Inflammatory macrophage (primary cell): Measurements from ENCODE around the gene IFNA13.
"Not testable (repeated sequence)": the region's sequence is repeated elsewhere in the genome, so short reads cannot be mapped to it uniquely, and the experiment has no call there.

Source experiments
- DNase-seq, 2 donors: peaks; one replicate each; pipeline ENCODE4 v3.0.0-alpha.2; 2020 to 2022
- total RNA-seq, 18 experiments: gene quantifications; one replicate each; lab custom pipeline; 2026; ENCODE audit warnings: mixed read lengths in 6 of 18, inconsistent platforms in 2 of 18; lab: John Stamatoyannopoulos, UW

Gene IFNA13
- total RNA-seq, result 0 to 0.03 (median 0) reads per million in 18 experiments

DNA sequence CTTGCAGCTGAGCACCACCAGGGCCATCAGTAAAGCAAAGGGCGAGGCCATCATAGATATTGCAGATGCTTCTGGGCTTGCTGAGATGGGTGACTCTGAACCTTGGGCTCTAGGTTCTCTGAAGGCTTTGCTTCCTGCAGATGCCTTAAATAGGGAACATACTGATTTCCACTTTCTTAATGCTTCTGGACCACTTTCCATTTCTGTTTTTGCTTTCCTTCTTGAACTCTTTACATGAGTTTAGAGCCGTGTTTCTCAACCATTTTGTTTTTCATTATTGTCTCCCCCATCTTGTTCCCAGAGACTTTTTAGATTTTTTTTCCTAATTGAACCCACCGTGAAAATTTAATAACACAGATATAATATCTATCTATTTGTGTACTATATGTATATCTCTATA, at the start of gene IFNA13:
IFNA13 (minus strand) TSS at position 101 of the 400 bp plus-strand sequence; CDS start at position 54, 47 bp downstream.
- DNase-seq, result no peak

DNA sequence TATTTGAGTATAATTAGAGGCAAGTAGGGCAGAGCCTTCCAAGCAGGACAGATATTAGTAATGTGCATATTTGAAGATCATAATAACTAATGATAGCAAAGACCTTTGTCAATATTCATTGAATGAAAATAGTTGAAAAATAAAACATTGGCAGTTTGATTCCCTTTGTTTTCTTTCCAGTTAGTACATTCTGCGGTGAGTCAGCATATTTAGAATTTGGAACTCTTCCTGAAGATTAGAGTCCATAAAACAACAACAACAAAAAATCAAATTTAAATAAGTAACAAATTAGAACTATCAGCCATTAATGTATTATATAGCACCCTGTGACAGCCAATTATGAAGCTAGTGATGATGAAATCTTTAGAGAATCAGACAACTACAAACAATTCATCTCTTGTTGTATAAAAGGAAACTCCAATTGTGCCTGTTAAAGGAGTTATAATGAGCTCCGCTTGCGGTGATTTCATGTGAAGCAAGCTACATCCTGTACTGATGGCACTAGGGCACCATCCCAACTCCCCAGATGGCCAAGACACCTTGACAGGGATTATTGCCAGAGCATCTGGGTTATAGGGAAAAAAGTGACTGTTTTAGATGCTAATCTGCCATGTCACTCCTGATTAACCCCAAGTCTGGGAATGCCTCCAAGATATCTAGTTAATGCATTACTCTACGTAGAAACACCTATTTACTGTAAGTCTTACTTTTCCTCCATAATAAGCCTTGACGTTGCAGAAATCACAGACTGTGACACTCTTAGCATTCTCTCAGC, 47.8 kb upstream of the IFNA13 start:
- no peak for DNase-seq

DNA sequence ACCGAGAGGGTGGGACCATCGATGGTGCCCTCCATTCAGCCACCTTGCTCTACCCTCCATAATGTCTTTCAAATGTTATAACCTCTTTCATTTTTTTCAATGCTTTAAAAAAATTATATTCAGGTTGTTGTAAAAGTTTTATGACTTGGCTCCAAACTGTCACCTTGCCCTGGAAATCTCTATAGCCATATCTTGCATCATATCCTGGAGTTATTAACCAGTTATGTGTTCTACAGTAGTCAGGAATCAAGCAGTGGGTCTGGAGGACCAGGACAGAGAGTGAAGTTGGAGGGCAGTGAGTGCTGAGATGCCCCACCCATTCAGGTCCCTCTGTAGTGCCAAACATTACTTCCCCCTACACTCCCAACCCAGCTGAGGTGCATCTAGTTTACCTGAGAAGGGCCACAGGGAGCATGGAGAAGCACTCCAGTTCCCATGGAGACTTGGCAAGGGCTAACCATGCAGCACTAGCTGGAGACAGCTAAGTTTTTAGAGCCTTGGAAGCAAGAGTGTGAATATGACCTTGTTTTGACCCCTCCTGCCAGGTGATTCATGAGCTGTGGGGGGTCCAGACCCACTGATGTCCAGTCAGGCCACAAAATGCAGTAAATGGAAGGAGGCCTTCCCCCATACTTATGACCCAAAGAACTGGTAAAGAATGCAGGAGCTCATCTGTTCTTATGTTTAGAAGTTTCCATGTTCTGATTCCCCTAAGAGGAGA, 46.5 kb upstream of the IFNA13 start:
- no peak for DNase-seq

DNA sequence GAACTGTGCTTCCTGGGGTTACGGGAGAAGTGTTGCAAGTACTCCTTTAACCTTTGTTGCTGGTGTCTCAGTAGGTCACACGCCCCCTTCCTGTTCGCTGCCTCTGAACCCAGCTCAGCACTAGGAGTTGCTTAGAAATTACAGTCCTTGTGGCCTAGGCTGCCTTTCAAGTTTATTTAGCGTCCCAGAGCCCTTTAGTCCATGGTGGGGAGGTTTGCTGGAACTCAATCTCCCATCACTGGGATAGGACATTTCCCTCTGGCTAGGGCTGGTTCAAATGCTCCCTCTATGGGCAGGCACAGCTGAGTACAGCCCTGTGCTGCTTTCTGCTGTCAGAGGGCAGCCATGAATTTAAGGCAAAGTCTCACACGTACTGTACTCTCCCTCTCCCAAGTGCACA, 45.8 kb upstream of the IFNA13 start:
- peak; percentile 20 to 24 for DNase-seq

DNA sequence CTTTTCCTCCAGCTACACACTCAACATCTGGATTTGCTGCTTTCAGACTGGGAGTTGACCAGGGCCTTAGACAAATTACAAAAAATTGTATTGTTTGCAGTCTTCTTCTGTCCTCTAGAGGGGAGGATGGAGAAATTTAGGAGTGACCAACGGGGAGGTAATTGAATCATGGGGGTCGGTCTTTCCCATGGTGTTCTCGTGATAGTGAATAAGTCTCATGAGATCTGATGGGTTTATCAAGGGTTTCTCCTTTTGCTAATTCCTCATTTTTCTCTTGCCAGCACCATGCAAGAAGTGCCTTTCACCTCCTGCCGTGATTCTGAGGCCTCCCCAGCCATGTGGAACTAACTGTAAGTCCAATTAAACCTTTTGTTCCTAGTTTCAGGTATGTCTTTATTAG, 45.3 kb upstream of the IFNA13 start:
- DNase-seq, result peak; percentile 54 to 57

DNA sequence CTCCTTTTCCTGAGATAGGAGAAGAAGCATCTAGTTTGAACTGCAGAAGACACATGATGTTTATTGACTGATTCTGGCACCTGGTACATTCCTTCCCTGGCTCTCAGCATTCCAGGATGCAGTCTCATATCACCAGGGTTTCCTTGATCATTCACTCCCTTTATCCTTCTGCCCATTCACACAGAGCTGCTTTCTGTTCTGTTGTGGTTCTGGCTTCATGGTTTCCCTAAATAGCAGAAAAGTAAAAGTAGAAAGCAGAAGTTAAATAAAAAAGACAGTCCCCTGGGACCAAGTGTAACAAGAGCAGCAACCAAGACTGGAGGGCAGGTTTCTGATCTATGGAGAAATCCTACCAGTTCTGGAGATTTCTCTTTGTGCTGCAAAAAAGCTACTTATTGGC, 44.2 kb upstream of the IFNA13 start:
- DNase-seq, result no peak

DNA sequence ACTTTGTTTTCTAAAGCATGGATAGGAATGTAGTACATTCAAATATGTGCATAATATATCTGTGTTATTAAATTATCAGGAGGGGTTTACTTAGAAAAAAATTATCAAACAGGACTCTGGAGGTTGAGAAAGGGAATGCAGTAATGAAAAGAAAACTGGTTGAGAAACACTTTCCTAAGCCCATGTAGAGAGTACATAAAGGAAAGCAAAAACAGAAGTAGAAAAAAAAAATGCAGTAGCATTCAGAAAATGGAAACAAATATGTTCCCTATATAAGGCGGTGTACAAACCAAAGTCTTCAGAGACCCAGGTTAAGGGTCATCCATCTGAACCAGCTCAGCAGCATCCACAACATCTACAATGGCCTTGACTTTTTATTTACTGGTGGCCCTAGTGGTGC, 41.0 kb upstream of the IFNA13 start, which contains the start of gene IFNA8:
IFNA8 (plus strand) TSS at position 301 of the 400 bp plus-strand sequence; CDS start at position 361, 60 bp downstream.
- no peak for DNase-seq

DNA sequence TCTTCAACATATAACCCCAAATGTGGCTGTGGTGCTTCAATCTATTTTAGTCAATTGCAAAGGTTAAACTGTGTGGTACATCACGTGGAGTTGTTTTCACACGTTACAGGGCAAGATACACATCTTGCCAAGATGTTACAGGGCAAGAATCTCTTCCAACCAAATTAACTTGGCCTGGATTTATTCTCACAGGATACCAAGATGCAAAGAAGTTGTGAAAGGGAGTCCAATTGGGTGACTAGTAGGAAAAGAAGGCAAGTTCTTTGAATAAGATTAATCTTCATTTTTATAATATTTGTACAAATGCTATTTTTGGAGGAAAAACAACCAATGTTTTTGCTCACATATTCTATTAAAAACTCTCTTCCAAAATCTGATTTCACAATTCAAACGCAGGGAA, 36.3 kb upstream of the IFNA13 start:
- no peak for DNase-seq

DNA sequence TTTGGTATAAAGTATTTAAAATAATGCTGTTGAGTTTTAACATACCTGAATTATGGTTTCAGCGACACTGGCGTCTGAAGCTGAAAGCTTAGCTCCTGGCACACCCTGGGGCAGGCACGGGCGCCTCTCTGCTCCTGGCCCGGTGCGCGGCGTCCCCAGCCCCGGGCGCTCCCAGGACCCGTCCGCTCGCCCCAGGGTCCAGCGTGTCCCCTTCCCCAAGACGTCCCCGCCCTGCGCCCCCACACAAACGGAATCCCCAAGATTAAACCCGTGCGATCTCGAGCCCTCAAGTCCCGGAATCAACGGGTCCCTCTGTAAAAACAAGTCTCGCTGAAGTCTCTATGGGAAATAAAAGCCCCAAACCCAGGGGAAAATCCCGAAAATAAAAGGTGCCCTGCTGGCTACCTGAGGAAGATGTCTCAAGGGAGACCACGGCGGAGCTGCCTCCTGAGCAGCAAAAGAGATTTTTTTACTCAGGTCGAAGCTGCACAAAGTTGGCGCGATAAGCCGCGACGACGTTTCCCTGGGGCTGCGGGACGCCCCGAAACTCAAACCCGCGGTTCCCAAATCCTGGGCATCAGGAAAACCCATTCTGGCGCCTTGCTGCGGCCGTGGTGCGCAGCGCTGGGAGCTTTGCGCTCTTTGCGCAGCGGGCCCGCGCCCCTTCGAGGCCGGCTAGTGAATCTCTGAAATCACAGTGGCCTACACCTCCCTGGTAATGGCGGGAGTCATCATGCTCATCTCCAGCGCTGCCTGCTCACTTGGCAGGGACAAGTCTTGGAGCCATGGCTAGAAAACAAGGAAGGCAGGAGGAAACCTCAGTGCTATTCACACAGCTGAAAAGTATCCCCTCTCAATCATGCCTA, 34.8 kb upstream of the IFNA13 start:
- no peak for DNase-seq

DNA sequence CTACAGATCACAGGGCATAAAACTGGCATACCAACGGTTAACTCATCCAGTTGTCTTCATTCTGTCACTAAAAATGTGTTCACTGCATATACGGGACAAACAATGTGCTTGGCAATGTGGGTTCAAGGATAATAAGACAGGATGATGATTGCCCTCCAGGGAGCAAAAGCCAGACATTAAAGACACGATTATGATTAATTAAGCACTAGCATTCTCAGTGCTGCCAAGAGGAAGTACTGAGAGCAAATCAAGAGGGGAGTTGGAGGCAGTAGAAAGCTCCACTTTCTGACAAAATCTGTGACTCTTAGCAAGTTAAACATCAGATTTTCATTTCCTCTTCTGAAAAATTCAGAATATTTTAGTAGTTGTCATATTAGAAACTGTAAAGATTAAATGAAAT, 32.1 kb upstream of the IFNA13 start:
- DNase-seq, result peak in 1 of 2 donors; percentile 21

DNA sequence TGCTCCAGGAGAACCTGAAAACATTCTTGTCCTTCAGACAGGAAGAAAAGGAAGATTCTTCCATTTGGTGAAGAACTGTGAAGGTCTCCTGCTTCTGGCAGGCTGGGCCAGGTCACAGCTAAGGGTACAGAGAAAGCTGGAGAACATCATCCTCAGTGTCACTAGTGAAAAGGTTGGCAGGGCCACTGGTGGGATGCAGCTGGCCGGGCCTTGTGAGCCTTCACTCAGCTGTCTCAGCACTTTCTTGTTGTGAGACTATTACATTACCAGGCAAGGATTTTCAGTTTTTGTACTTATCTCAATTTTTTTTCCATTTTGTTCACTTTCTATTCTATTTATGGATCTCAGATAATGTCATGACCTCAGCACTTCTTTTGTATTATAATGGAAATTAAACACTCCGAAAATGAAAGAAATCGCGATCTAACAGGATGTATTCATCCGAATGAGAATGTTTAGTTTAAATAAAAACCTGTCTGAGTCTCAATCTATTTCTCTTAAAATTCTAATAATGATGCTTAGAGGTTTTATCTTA, 31.2 kb upstream of the IFNA13 start:
- DNase-seq, result no peak

DNA sequence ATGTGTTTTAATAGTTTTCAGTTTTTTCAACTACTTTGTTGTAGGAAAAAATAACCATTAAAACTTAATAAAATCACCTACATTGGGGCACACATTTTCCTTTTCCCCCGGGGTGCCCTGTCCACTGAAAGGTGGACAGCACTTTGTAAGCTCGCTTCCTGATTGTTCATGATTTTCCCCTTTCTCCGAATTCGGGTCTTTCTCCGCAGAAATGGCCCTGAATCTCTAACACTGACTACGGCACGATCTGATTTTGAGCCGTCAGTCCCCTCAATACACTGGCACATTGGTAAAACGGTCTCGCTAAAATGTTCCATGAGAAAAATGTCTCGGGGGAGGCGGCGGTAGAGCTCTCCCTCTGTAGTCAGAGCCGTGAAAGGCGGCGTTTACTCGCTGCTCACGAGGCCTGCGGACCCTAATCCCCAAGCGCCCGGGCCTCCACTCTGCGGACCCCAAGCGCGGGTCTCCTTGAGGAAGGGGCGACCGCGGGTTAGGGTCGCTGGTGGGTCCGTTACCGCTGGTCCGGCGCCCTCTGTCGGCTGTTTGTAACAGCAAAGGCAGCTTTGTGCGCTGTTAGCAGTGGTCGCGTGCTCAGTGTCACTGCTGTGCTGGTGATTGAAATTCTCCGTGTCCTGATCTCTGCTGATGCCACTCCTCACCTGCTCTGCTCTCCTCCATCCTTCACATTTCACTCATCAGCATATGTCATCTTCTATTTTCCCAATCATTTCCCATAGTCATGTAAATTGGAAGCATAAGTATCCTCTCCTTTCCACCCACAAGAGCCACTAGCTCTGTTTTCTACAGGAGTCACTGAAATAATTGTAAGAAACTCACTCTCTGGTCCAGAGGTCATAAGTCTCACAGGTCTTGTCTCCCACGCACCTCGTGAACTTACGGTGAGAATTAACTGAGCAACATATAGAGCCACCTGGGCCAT, 28.2 kb upstream of the IFNA13 start:
- no peak for DNase-seq

DNA sequence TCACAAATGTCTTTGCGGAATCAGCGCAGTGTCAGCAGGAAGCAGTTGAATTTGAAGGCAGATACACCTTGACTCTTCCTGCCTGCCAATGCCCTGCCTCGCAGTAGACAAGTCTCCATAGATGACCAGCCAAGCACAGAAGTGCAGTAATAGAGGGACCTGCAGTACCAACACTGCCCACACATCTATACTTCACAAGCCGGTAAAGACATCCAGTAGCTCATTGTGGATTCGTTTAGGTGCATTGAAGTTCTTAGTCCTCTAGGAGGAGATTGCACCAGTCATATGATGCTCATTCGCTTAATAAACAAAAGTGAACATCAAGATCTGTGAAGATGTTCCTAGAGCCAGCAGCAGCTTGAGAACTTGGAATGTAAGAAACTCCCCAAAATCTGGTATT, 24.4 kb upstream of the IFNA13 start:
- peak in 1 of 2 donors; percentile 11 for DNase-seq

DNA sequence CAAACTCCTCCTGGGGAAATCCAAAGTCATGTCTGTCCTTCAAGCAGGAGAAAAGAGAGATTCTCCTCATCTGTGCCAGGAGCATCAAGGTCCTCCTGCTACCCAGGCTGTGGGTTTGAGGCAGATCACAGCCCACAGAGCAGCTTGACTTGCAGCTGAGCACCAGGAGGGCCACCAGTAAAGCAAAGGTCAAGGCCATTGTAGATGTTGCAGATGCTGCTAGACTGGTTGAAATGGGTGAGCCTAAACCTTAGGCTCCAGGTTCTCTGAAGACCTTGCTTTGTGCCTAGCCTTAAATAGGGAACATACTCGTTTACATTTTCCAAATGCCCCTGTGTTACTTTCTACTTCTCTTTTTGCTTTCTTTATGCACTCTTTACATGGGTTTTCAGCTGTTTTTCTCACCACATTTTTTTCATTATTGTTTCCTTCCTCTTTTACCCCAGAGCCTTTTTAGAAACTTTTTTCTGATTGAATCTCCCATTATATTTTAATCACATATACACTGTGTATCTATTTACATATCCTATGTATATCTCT, 17.3 kb upstream of the IFNA13 start, which contains the start of gene IFNA2:
IFNA2 (minus strand) TSS at position 268 of the 540 bp plus-strand sequence; CDS start at position 199, 69 bp downstream.
- peak in 1 of 2 donors; percentile 32 for DNase-seq

DNA sequence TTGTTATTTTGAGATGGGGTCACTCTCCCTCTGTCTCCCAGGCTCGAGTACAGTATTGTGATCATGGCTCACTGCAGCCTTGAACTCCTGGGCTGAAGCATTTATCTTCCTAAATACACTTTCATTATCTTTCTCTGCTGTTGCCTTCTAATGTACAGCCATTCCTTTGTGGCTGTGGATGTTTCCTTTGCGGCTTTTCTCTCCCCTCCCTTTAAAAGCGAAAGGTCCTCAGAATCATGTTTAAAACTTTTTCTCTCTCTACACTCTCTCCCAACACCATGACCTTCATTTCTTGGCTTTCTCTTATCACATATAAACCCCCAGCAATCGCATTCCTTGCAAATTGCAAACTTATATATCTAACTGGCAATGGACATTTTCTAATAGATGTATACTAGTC, 15.8 kb upstream of the IFNA13 start:
- DNase-seq, result no peak

DNA sequence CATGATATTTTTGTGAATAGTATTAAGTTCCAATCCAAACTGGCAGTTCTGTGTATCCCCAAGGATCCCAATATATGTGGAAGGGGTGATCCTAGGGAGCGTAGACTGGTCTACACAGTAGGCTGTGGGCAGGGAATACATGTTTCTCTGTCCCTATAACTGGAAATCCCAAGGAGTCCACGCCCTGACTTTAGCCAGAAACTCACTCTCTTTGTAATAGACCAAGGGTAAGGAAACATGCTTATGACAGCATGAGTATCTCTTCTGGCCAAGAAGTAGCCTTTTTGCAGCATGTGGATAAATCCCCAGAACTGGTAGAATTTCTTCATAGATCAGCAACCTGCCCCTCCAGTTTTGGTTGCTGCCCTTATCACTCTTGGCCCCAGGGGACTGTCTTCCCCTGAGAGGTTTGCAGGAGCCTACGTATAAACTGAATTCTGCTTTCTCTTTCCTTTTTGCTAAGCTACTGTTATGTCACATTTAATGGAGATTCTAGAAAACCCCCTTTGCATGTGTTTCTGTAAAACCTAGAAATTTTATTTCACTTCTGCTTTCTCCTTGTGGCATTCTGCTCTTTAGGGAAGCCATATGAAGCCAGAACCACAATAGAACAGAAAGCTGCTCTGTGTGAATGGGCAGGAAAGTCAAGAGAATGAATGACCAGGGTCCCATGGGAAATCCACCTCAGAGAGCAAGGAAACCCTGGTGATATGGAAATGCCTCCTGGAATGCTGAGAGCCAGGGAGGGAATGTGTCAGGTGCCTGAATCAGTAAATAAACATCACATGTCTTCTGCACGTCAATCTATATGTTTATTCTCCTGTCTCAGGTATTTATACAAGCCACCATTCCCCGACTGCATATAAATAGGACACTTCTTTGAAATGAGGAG, 13.8 kb upstream of the IFNA13 start:
- DNase-seq, result peak; percentile 52 to 86

DNA sequence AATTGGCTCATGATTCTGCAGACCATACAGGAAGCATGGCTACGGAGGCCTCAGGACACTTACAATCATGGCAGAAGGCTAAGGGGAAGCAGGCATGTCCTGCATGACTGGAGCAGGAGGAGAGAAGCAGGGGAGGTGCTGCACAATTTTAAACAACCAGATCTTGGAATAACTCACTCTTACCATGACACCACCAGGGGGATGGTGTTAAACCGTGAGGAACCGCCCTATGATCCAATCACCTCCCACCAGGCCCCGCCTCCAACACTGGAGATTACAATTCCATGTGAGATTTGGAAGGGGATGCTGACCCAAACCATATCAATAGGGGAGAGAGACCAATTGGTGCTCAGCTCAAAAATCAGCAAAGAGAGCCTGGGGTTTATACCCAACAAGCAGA, 3.6 kb upstream of the IFNA13 start:
- not testable (repeated sequence) for DNase-seq

DNA sequence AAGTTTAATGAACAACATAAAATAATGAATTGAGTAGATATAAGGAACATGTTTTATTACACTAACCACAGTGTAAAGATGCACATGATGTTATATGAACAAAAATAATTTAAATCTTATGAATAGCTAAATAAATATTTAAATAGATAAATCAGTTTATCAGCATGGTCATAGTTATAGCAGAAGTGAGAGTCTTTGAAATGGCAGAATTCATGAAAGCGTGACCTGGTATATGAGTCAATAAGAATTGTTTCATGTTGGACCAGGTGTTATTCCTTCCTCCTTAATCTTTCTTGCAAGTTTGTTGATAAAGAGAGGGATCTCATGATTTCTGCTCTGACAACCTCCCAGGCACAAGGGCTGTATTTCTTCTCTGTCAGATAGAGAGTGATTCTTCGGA, 688 bp downstream of the IFNA13 start:
- not testable (repeated sequence) for DNase-seq

DNA sequence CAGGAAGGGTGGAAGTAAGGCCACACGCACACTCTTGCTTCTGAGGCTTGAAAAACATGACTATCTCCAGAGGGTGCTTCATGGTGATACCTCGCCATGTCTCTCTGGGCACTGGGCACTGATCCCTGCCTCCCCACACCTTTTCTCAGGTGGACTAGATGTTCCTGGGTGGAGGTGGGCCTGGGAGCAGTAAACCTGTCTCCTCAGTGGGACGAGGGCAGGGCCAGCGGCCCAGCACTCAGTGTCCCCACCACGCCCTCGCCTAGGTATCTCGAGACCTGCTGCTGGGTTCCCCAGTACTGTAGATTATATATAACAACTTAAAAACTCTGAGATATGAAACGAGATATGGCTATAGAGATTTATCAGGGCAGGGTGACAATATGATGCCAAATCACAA, 5.6 kb downstream of the IFNA13 start:
- no peak for DNase-seq
